Measurements from ENCODE around the gene PSORS1C2.
"Not testable (repeated sequence)": the region's sequence is repeated elsewhere in the genome, so short reads cannot be mapped to it uniquely, and the experiment has no call there.

Gene PSORS1C2

DNA sequence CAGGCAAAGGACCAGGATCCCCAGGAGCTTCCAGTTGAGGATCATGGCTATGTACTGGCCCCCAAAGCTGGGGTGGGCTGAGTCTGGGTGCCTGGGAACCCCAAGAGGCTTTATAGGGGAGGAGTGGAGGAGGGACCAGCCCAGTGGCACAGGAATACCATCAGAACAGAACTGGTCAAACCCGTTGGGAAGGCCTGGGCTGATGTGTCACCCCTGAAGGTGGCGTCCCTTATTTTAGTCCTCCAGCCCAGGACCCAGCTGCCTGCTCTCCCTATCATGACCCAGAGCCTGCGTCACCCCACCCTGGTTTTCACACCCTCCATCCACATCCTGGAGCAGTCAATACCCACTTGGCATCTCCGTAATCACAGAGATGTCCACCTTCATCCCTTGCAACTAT is at the start of gene PSORS1C2:
Gene PSORS1C2, minus strand, starts transcription at position 85 of the 400 bp plus-strand sequence. Its CDS starts 40 bp downstream, at position 45.
- H3K4me3 ChIP-seq (ENCODE audit: low read depth, low read length): no peak within 1 kb of the TSS
- DNase-seq (ENCODE audit: low read depth, low spot score): no peak
- TF ChIP-seq CTCF (IDR thresholded peaks at IDR 0.05; ENCODE audit: low read depth, low read length): no peak
- in situ Hi-C loops (cut with HindIII; ENCODE audit: low sequenced_read_pairs): no loop called here

- no peak for DNase-seq (ENCODE audit: low read depth, low spot score)
- no peak overlapping the region for H3K4me3 ChIP-seq (ENCODE audit: low read depth, low read length)
- in situ Hi-C loops (cut with HindIII; ENCODE audit: low sequenced_read_pairs): no loop called here
- no peak for TF ChIP-seq CTCF (IDR thresholded peaks at IDR 0.05; ENCODE audit: low read depth, low read length)
These were observed 48.9 kb upstream of the PSORS1C2 start for GRCh38 chr6:31187780-31188194.

DNA sequence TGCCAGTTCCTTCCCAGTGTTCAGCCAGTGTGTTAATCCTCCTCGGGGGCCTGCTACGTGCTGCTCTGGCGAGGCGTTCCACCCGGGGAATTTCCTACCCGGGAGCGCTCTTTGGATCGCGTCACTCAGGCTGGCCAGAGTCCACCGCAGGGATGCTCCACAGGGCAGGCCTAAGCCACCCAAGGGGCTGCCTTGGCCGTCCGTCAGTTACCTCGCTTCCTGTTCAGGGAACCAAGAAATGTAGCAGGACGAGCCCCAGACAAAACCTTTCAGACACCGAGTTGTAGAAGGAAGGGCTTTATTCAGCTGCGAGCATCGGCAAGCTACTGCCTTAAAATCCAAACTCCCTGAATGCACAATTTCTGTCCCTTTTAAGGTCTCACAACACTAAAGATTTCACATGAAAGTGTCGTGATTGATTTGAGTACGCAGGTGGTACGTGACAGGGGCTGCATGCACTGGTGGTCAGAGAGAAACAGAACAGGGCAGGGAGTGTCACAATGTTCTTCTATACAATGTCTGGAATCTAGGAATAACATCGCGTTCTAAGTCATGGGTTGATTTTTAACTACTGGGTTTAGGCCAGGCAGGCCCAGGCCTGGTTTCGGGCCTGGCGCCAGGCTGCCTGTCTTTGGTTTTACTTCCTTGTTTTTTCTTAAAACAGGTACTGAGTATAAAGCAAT is 47.3 kb upstream of the PSORS1C2 start:
- TF ChIP-seq CTCF (IDR thresholded peaks at IDR 0.05; ENCODE audit: low read depth, low read length): no peak
- in situ Hi-C loops (cut with HindIII; ENCODE audit: low sequenced_read_pairs): no loop called here
- no peak overlapping the region for H3K4me3 ChIP-seq (ENCODE audit: low read depth, low read length)
- DNase-seq (ENCODE audit: low read depth, low spot score): no peak

DNA sequence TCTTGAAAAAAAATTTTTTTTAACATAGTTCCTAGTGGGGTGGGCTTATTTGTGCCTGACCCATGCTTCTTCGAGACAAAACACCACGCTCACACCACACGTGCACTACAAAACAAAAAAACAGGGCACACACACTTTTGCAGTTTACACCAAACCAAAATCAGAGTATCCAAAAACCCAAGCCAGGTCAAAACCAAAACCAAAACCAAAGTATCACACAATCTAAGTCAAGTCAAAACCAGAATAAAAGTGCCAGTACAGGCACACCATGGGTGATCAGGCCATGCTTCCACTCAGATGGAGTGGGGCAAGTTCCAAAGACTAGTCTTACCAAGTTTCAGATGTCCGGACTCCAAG is 46.8 kb upstream of the PSORS1C2 start:
- H3K4me3 ChIP-seq (ENCODE audit: low read depth, low read length); DNase-seq (ENCODE audit: low read depth, low spot score); in situ Hi-C loops (cut with HindIII; ENCODE audit: low sequenced_read_pairs): not testable (repeated sequence)

DNA sequence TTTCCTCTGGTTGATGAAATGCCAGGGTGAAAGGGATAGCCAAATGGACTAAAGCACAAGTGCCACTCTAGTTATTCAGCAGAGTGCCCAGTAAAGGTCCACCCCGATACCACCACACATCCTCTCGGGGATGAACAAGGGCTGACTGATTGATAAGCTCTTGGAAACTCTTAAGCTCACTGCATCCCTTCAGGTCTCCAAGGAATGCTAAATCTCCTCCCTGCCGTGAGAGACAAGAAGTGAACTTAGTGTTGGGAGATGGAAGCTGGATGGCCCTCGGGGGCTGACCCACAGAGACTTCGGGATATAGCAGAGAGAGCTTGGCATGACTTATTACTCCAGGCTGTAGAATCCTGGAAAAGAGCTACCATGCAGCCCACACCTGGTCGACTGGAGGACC is 45.0 kb upstream of the PSORS1C2 start:
- in situ Hi-C loops (cut with HindIII; ENCODE audit: low sequenced_read_pairs); DNase-seq (ENCODE audit: low read depth, low spot score); H3K4me3 ChIP-seq (ENCODE audit: low read depth, low read length): not testable (repeated sequence)

DNA sequence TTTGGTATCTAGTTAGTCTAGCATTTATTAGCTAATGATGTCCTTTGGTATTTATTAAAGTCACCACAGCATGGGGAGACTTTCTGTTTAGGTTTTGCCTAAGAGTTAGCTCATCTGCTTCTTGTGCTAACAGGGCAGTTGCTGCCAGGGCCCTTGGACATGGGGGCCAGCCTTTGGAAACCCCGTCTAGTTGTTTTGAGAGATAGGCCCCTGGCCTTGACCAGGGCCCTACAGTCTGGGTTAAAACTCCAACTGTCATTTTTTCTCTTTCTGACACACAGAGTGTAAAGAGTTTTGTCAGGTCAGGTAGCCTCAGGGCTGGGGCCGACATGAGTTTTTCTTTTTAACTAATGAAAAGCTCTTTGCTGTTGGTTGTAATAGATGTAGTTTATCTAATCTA is 44.4 kb upstream of the PSORS1C2 start:
- H3K4me3 ChIP-seq (ENCODE audit: low read depth, low read length); in situ Hi-C loops (cut with HindIII; ENCODE audit: low sequenced_read_pairs): not testable (repeated sequence)

GRCh38 chr6:31180500-31180899 is 41.6 kb upstream of the PSORS1C2 start:
- in situ Hi-C loops (cut with HindIII; ENCODE audit: low sequenced_read_pairs): no loop called here
- DNase-seq (ENCODE audit: low read depth, low spot score): peak; percentile 71
- TF ChIP-seq CTCF (IDR thresholded peaks at IDR 0.05; ENCODE audit: low read depth, low read length): no peak
- H3K4me3 ChIP-seq (ENCODE audit: low read depth, low read length): peak overlapping the region; percentile 36

More for the DNA sequence above, 44.4 kb upstream of the PSORS1C2 start:
- not testable (repeated sequence) for DNase-seq (ENCODE audit: low read depth, low spot score)

GRCh38 chr6:31179896-31180295 is 41.0 kb upstream of the PSORS1C2 start:
- peak overlapping the region; percentile 36 for H3K4me3 ChIP-seq (ENCODE audit: low read depth, low read length)
- no peak for TF ChIP-seq CTCF (IDR thresholded peaks at IDR 0.05; ENCODE audit: low read depth, low read length)
- in situ Hi-C loops (cut with HindIII; ENCODE audit: low sequenced_read_pairs): no loop called here
- DNase-seq (ENCODE audit: low read depth, low spot score): no peak

Data from astrocyte of the spinal cord (primary cell).